ENCODE data around the gene SMAD3. TPM values are rescaled to one million over a fixed set of nuclear protein-coding genes. Genes with fewer than 3 reads are reported as not detected.

The SMAD3 gene
- total RNA-seq, 2 donors from 2014 or later = 33.3 to 60.7 TPM

- DNase-seq (peak in 1 of 2 donors; percentile 24), ATAC-seq (no peak)
- intact Hi-C loops (cut with DNase I, micrococcal nuclease) = no loop called here
These were observed 65.5 kb downstream of the SMAD3 start for GRCh38 chr15:67130673-67131601.

DNA sequence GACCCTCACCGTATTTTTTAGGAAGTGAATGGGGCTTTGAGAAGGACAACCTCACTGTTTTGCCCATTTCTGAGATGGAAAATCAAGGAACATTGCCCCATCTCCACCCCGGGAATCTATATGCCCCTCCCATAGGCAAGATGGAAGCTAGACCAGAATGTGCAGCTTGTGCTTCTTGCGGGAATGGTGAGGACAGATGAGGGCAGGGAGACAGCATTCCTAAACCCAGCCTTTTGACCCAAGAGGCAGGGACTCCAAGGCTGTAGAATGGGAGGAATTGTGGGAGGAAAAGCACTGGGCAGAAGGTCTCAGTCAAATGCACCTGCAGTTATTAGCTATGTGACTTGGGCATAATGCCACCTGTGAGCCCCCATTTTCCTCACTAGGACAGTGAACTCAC lies 66.9 kb downstream of the SMAD3 start:
- DNase-seq (no peak), ATAC-seq (no peak)
- intact Hi-C loops (cut with DNase I, micrococcal nuclease) = no loop called here

DNA sequence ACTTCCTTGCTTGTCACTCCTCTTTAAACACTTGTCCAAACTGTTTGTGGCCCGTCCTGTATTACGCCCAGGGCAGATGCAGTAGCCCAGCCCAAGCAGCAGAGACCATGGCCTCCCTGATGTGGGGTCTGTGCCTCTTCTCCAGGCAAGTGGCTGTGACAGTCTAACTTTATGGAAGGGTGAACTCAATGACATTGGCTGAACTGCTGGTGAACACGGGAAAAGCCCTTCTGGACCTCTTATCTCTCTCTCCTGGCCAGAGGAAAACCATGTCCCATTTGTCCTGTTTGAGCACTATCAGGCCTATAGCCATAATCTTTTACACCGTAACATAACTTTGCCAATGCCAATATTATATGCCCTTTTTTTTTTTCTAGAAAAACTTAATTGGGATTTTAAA lies 67.6 kb downstream of the SMAD3 start:
- ATAC-seq (no peak), DNase-seq (peak in 1 of 2 donors; percentile 12)
- intact Hi-C loops (cut with DNase I, micrococcal nuclease) = no loop called here

DNA sequence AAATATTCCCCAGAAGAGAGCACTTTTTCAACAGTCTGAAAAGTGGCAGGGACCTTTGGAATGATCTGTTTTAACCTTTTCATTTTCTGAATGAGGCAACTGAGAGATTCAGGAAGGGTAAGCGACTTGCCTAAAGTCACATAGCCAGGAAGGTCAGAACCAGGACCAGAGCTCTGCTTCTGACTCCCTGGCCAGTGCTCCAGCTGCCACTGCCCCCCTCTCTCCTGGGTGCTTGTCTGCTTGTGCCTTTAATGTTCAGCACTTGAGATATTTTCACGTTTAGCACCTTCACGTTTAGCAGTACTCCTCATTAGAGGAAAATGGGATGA lies 68.3 kb downstream of the SMAD3 start:
- DNase-seq (no peak), ATAC-seq (no peak)
- intact Hi-C loops (cut with DNase I, micrococcal nuclease) = no loop called here

DNA sequence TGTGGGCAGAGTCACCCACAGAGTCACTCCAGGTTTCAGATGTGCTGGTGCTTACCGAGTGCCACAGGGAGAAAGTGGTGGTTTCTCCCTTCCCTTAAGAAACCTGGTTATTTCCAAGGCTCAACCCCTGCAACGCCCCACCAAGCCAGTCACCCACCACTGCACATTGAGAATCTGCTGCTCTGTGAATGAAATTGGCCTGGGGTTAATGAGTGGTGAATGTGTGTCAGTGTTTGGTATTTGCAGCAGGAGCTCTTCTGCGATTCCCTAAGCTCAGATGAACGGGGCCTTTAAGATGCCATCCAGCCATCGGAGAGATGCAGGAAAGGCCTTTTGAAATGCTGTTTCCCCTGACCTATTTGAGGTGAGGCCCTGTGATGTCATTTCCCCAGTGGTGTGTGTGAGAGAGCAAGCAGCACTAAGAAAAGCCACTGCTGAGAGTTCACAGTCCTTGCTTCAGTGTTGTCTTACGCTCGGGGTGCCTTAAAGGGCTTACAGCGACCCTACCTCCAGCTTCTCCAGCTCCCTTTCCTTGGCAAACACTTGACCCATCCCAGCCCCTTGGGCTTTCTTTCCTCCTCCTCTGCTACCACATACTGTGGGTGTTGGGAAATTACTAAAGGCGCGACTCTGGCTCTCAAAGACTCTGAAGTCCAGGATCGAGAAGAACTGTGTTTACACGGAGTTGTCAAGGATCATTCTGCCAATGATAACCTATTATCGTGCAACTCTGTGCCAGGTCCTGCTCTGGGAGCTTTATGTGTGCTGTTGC lies 68.9 kb downstream of the SMAD3 start:
- peak; percentile 52 for ATAC-seq
- DNase-seq = peak in 1 of 2 donors; percentile 30

DNA sequence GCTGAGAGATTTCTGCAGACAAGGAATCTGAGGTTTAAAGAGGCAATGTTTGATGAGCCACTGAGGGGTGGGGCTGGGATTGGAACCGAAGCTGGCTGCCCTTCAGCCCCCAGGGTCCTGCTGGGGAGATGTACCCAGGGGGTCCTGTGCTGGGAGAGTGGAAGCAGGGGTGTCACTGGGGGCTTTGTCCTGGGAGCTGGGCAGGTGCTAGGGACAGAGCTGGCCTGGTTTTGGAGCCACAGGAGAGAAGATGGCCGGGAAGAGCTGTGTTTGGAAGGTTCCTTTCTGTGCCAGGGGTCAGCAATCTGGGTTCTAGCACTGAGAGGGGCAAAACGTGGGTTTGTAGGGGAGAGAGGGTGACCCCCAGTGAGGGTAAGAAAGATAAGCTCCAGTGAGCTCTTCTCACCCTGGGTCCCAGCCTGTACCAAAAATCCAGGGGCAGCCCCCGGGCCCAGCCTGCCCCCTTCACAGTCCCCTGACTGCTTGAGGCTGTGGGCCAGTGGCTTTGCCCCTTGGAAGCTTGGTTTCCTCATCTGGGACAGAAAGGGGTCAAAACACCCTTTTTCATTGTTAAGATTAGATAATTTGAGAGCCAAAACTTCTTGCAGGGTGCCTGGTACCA lies 69.6 kb downstream of the SMAD3 start:
- intact Hi-C loops (cut with DNase I, micrococcal nuclease) = no loop called here
- DNase-seq (peak in 1 of 2 donors; percentile 21), ATAC-seq (peak; percentile 42)

More for the DNA sequence above, 68.9 kb downstream of the SMAD3 start:
- intact Hi-C loops (cut with DNase I, micrococcal nuclease) = no loop called here

- peak in 1 of 2 donors; percentile 19 for DNase-seq
- intact Hi-C loops (cut with DNase I, micrococcal nuclease) = no loop called here
These were observed 70.1 kb downstream of the SMAD3 start for GRCh38 chr15:67135494-67135893.

GRCh38 chr15:67136802-67137201 lies 71.4 kb downstream of the SMAD3 start:
- DNase-seq (peak in 1 of 2 donors; percentile 13), ATAC-seq (no peak)
- intact Hi-C loops (cut with DNase I, micrococcal nuclease) = no loop called here

More at GRCh38 chr15:67135494-67135893, 70.1 kb downstream of the SMAD3 start:
- ATAC-seq = peak; percentile 92

DNA sequence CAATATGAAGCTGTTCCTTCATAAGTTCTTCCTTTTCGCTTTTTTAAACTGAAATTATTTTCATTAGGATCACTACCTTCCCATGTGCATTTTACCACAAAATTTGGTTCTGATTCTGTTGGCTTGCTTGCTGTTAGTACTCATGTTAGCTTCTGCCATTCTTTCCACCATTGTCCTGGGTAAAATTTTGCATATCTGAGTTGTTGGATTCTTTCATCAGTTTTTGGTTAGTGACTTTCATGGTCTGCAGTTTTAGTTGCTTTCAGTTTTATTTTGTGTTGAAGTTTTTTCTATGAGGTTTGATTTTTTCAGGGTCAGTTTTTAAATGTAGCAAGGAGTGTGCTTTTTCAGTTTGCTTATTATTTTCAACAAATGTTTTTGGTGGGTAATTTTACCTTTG lies 71.9 kb downstream of the SMAD3 start:
- intact Hi-C loops (cut with DNase I, micrococcal nuclease) = no loop called here
- DNase-seq (no peak), ATAC-seq (no peak)

- intact Hi-C loops (cut with DNase I, micrococcal nuclease) = no loop called here
- DNase-seq = peak in 1 of 2 donors; percentile 19
- ATAC-seq = no peak
These were observed 72.8 kb downstream of the SMAD3 start for GRCh38 chr15:67137951-67138848.

DNA sequence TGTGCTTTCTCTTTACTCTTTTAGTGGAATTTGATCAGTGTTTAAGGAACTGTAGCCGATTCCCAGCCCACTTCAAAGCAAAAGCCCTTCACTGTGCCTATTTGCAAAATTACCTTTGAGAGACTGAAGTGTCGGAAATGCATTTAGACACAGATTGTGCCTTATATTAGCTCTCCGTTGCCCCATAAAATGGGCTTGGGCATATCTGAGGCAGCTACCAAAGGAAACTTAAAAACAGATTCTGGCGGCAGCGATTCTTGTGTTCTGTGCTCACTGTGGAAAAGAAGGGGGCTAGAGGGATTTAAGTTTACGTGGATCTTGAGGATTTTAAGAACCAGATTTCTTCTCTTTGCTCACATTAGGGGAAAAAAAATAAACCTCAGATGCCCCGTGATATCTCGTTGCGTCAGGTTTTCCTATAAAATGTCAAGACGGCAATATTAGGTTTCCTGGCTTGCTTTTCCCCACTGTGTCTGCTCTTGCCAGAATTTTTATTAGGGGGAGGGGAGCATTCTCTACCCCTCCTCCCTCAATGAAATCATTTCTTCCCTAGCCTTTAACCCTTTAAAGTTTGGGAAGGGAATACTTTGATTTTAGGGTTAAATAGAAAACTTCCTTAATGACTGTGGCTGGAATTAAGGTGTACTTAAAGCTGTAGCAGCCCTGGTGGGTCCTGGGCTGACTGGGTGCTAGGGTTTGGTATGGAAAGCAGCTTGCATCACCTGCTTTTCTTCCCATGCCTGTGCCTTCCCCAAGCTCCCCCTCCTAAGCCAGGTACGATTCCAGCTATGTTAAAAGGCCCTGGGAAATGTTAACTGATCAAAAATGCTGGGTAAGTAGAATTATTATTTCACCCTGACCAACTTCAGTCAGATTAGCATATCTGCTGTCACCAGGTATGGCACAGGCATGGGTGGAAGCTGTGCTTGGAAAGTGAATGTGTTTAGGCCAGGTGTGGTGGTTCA lies 73.8 kb downstream of the SMAD3 start:
- DNase-seq = no peak
- intact Hi-C loops (cut with DNase I, micrococcal nuclease) = no loop called here
- no peak for ATAC-seq

DNA sequence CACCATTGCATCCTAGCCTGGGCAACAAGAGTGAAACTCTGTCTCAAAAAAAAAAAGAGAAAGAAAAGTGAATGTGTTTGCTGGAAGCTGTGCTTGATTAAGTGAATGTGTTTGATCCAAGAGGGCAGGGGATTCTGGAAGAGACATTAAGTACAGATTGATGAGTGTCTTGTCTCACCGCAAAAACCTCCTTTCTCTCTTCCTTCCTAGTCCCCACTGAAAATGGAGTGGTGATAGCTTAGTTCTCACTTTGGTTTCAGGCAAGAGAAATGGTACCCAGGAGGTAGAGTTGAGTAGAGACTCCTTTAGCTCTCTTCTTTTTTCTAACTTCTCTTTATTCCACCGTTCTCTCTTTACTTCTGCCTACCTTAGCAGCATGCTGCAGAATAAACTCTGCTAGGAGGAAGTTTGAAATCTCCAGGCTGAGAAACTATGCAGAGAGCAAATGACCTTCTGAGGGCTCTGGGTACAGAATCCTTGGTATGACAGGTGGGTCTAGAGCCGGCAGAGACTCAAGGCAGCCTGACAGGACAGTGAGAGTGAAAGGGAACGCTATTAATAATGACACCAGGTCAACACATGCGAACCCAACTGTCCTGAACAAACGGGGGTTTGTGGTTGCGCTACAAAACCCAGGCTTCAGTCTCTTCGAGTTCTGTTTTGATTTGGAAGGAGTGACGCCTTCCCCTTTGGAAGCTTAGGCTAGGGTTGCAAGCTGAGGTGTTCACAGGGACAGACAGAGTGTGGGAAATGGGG lies 74.9 kb downstream of the SMAD3 start:
- DNase-seq = no peak
- intact Hi-C loops (cut with DNase I, micrococcal nuclease) = no loop called here
- ATAC-seq = no peak

- DNase-seq = no peak
- no peak for ATAC-seq
- intact Hi-C loops (cut with DNase I, micrococcal nuclease) = no loop called here
These were observed 76.8 kb downstream of the SMAD3 start for GRCh38 chr15:67142092-67142766.

DNA sequence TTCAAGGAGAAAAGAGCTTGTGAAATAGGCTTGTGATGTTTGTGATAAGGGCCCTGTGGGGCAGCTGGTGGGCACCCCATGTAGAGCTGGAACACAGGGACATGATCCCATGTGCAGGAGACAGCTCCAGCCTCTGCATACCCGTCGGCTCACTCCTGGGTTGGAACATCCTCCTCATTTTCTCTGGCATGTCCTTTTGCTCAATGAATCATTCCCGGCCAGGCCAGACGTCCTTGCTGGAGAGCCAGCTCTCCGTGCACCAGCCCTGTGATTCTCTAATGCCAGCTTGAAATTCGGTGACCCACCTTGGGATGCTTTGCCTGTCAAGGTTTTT lies 77.3 kb downstream of the SMAD3 start:
- intact Hi-C loops (cut with DNase I, micrococcal nuclease) = no loop called here
- DNase-seq = no peak
- ATAC-seq = no peak

DNA sequence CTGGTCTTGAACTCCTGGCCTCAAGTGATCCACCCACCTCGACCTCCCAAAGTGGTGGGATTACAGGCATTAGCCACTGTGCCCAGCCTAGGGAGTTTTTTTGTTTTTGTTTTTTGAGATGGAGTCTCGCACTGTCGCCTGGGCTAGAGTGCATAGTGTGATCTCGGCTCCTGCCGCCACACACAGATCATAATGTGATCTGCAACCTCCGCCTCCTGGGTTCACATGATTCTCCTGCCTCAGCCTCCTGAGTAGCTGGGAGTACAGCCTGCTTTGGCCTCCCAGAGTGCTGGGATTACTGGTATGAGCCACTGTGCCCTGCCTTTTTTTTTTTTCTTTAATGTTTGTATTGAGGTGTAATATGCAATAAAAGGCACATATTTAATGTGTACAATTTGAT lies 78.2 kb downstream of the SMAD3 start:
- DNase-seq = no peak
- no peak for ATAC-seq
- intact Hi-C loops (cut with DNase I, micrococcal nuclease) = no loop called here

GRCh38 chr15:67144609-67145311 lies 79.4 kb downstream of the SMAD3 start:
- no peak for DNase-seq
- ATAC-seq = no peak
- intact Hi-C loops (cut with DNase I, micrococcal nuclease) = no loop called here
